HepG2 (cell line): ENCODE data around the gene AGER. TPM values are rescaled to one million over a fixed set of nuclear protein-coding genes. Genes with fewer than 3 reads are reported as not detected.
A peak's percentile ranks its signal among the peaks of the same experiment; 100 is the strongest.

Source experiments
- BRF2 ChIP-seq: sonication (generic); formaldehyde crosslinking; IDR thresholded peaks from 2 replicates; pipeline ENCODE4 v1.8.1; 2022; ENCODE audit warnings: mild to moderate bottlenecking, missing genetic modification reagents
- EED ChIP-seq: sonication (generic); formaldehyde crosslinking; IDR thresholded peaks from 2 replicates; pipeline ENCODE4 v1.5.0; 2020; ENCODE audit warnings: mild to moderate bottlenecking, missing genetic modification reagents
- ERF ChIP-seq: IDR thresholded peaks from 2 replicates; pipeline ENCODE4 v1.6.1; 2018; ENCODE audit warnings: missing biosample characterization, missing genetic modification reagents
- FOXA3 ChIP-seq: IDR thresholded peaks from 2 replicates; pipeline ENCODE4 v1.6.1; 2016; ENCODE audit warnings: missing genetic modification reagents, missing compliant biosample characterization
- HES4 ChIP-seq: sonication (generic); formaldehyde crosslinking; IDR thresholded peaks from 2 replicates; pipeline ENCODE4 v1.9.0; 2021; ENCODE audit warnings: mild to moderate bottlenecking, missing genetic modification reagents, borderline replicate concordance
- HNF4A ChIP-seq: sonication (generic); formaldehyde crosslinking; IDR thresholded peaks from 2 replicates; pipeline ENCODE4 v1.4.0; 2020; ENCODE audit warnings: missing genetic modification reagents
- HOXA3 ChIP-seq: sonication (generic); formaldehyde crosslinking; IDR thresholded peaks from 2 replicates; pipeline ENCODE4 v1.5.0; 2020; ENCODE audit warnings: missing genetic modification reagents
- JUND ChIP-seq: sonication (generic); formaldehyde crosslinking; IDR thresholded peaks from 2 replicates; pipeline ENCODE4 v1.8.0; 2022; ENCODE audit warnings: mild to moderate bottlenecking, missing genetic modification reagents
- MAX ChIP-seq: IDR thresholded peaks from 2 replicates; pipeline ENCODE4 v1.6.1; 2012; ENCODE audit warnings: inconsistent platforms
- NFATC3 ChIP-seq: sonication (generic); formaldehyde crosslinking; IDR thresholded peaks from 2 replicates; pipeline ENCODE4 v1.5.1; 2020; ENCODE audit warnings: mild to moderate bottlenecking, missing genetic modification reagents
- PTBP1 ChIP-seq: fragments of 200-400 bp; formaldehyde crosslinking; IDR thresholded peaks from 2 replicates; pipeline ENCODE4 v1.6.1; 2018; ENCODE audit warnings: low read length, low read depth; ENCODE audit not compliant: poor library complexity, severe bottlenecking
- RBM39 ChIP-seq: fragments of 200-400 bp; formaldehyde crosslinking; IDR thresholded peaks from one replicate; pipeline ENCODE4 v1.6.1; 2018; ENCODE audit warnings: antibody characterized with exemption, mild to moderate bottlenecking, low read depth, low read length; ENCODE audit not compliant: poor library complexity, severe bottlenecking
- SMAD9 ChIP-seq: sonication (generic); formaldehyde crosslinking; IDR thresholded peaks from 2 replicates; pipeline ENCODE4 v1.5.1; 2020; ENCODE audit warnings: mild to moderate bottlenecking, missing genetic modification reagents
- THAP11 ChIP-seq: IDR thresholded peaks from 2 replicates; pipeline ENCODE4 v1.6.1; 2016; ENCODE audit warnings: missing biosample characterization, missing genetic modification reagents
- U2AF1 ChIP-seq: fragments of 200-400 bp; formaldehyde crosslinking; optimal IDR thresholded peaks from 2 replicates; pipeline ENCODE3; 2017; ENCODE audit warnings: mild to moderate bottlenecking, low read depth, low read length
- ZBTB42 ChIP-seq: sonication (generic); formaldehyde crosslinking; IDR thresholded peaks from 2 replicates; pipeline ENCODE4 v1.5.0; 2020; ENCODE audit warnings: mild to moderate bottlenecking, missing genetic modification reagents
- ZKSCAN1 ChIP-seq: fragments of 150-350 bp; IDR thresholded peaks from 2 replicates; pipeline ENCODE4 v1.6.1; 2014; ENCODE audit warnings: low read length
- ZMAT3 ChIP-seq: sonication (generic); formaldehyde crosslinking; conservative IDR thresholded peaks from 2 replicates; pipeline ENCODE4 v1.7.0; 2021; ENCODE audit warnings: missing genetic modification reagents
- ZNF12 ChIP-seq: sonication (generic); formaldehyde crosslinking; IDR thresholded peaks from 2 replicates; pipeline ENCODE4 v1.5.0; 2020; ENCODE audit warnings: missing genetic modification reagents
- ZNF460 ChIP-seq: sonication (generic); formaldehyde crosslinking; IDR thresholded peaks from 2 replicates; pipeline ENCODE4 v1.5.1; 2020; ENCODE audit warnings: missing genetic modification reagents, mild to moderate bottlenecking, borderline replicate concordance
- ZNF513 ChIP-seq: sonication (generic); formaldehyde crosslinking; conservative IDR thresholded peaks from 2 replicates; pipeline ENCODE4 v1.5.0; 2020; ENCODE audit warnings: missing genetic modification reagents
- ZNF768 ChIP-seq: sonication (generic); formaldehyde crosslinking; IDR thresholded peaks from 2 replicates; pipeline ENCODE4 v1.4.0; 2020; ENCODE audit warnings: missing genetic modification reagents
- ZNF775 ChIP-seq: sonication (generic); formaldehyde crosslinking; IDR thresholded peaks from 2 replicates; pipeline ENCODE4 v1.4.0; 2020; ENCODE audit warnings: missing genetic modification reagents, mild to moderate bottlenecking, moderate library complexity, borderline replicate concordance
- ZNF777 ChIP-seq: sonication (generic); formaldehyde crosslinking; IDR thresholded peaks from 2 replicates; pipeline ENCODE4 v1.4.0; 2020; ENCODE audit warnings: missing genetic modification reagents
- ZNF891 ChIP-seq: sonication (generic); formaldehyde crosslinking; IDR thresholded peaks from 2 replicates; pipeline ENCODE4 v1.5.0; 2020; ENCODE audit warnings: mild to moderate bottlenecking, missing genetic modification reagents
- polyA plus RNA-seq, 8 experiments: library from polyadenylated mRNA; depleted of rRNA in 3 of 8; stranded (reverse) in 7 of 8; unstranded in 1 of 8; fragments of >200 nt; fragmentation: Illumina TruSeq in 4 of 8; extraction: Trizol in 4 of 8; gene quantifications; 2 replicates each; pipeline versions ENCODE4 v1.2.1 to v1.2.3, GENCODE V29; 2011 to 2016; ENCODE audit warnings: low read depth in 4 of 8, missing spikeins in 1 of 8, mixed read lengths in 1 of 8; ENCODE audit not compliant: insufficient read depth in 1 of 8
- total RNA-seq, 5 experiments: library from RNA; depleted of rRNA; stranded (reverse); fragments of >200 nt; fragmentation: Illumina TruSeq; extraction: Trizol; gene quantifications; 2 replicates each; pipeline ENCODE4 v1.2.3, GENCODE V29; 2016; ENCODE audit warnings: low read depth in 1 of 5
- TF ChIP-seq, protein P1 (sequence below): sonication (generic); formaldehyde crosslinking; IDR thresholded peaks from 2 replicates; pipeline ENCODE4 v1.4.0; 2020; ENCODE audit warnings: missing genetic modification reagents

The AGER gene
- total and polyA plus RNA-seq, 2 of the 13 experiments (the other 11 are each of a cell fraction or from before 2014, with no cell fraction given), result 1.9 to 5.1 TPM

DNA sequence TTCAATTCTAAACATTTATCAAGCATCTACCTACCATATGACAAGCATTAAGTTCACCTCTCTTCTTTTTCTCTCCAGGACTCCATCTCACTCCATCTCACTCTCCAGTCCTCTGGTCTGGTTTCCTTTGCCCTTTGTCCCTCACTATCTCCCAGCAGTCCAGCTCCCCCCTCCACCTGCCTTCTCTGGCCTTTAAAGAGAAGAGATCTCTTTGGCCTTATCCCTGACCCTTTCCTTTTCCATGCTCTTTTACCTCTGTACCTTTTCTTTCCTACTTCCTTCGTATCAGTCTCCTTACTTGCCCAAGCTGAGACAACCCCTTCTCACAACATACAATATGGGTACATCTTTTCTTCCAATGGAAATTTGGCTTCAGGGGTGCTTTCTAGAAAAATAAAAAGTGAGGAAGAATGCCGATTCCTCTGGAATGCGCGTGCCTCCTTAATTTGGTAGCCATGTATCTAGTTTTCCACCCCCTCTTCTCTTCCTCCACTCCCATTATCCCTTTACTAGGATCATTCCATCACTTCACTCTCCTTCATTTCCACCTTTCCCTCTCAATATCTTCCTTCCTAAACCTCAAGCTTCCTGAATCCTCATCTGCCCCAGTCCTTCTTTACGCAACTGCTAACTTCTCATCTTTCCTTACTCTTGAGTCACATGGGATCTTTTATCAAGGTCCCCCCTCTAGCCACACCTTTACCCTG lies 7.4 kb downstream of the AGER start (continued):
- TF ChIP-seq HES4 (no peak), ZNF891 (no peak), THAP11 (CRISPR knock-in tag) (no peak), ERF (no peak), HNF4A (CRISPR knock-in tag) (0 out of 2 replicates have a peak, but pooled peaks have one; percentile 14), U2AF1 (no peak), BRF2 (CRISPR knock-in tag) (no peak), PTBP1 (no peak), HOXA3 (CRISPR knock-in tag) (no peak), ZNF775 (CRISPR knock-in tag) (no peak), FOXA3 (CRISPR knock-in tag) (no peak), ZNF12 (CRISPR knock-in tag) (no peak), ZNF768 (CRISPR knock-in tag) (no peak), JUND (no peak), ZBTB42 (no peak), ZNF460 (no peak), ZNF777 (CRISPR knock-in tag) (no peak; the same call in 1 of the 2 replicates), RBM39 (no peak), SMAD9 (CRISPR knock-in tag) (peak; percentile 48; the same call in 1 of the 2 replicates), ZMAT3 (CRISPR knock-in tag) (peak; percentile 40; the same call in 1 of the 2 replicates), EED (no peak), NFATC3 (CRISPR knock-in tag) (peak; percentile 14; the same call in 1 of the 2 replicates), MAX (no peak), ZNF513 (CRISPR knock-in tag) (no peak), ZKSCAN1 (no peak)
- TF ChIP-seq, protein P1, sequence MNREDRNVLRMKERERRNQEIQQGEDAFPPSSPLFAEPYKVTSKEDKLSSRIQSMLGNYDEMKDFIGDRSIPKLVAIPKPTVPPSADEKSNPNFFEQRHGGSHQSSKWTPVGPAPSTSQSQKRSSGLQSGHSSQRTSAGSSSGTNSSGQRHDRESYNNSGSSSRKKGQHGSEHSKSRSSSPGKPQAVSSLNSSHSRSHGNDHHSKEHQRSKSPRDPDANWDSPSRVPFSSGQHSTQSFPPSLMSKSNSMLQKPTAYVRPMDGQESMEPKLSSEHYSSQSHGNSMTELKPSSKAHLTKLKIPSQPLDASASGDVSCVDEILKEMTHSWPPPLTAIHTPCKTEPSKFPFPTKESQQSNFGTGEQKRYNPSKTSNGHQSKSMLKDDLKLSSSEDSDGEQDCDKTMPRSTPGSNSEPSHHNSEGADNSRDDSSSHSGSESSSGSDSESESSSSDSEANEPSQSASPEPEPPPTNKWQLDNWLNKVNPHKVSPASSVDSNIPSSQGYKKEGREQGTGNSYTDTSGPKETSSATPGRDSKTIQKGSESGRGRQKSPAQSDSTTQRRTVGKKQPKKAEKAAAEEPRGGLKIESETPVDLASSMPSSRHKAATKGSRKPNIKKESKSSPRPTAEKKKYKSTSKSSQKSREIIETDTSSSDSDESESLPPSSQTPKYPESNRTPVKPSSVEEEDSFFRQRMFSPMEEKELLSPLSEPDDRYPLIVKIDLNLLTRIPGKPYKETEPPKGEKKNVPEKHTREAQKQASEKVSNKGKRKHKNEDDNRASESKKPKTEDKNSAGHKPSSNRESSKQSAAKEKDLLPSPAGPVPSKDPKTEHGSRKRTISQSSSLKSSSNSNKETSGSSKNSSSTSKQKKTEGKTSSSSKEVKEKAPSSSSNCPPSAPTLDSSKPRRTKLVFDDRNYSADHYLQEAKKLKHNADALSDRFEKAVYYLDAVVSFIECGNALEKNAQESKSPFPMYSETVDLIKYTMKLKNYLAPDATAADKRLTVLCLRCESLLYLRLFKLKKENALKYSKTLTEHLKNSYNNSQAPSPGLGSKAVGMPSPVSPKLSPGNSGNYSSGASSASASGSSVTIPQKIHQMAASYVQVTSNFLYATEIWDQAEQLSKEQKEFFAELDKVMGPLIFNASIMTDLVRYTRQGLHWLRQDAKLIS (CRISPR knock-in tag), result no peak
